OCI-LY1 (cell line): ENCODE data around the gene MZB1.

ENCODE experiments used
- H2AFZ ChIP-seq: fragments of 200-600 bp; sonication (generic), shearing (Covaris generic); 2 replicates; pipeline ENCODE4 v1.6.0; 2014; ENCODE audit warnings: antibody characterized with exemption, mild to moderate bottlenecking, low read length
- H3F3A ChIP-seq: fragments of 200-600 bp; sonication (generic), shearing (Covaris generic); 2 replicates; pipeline ENCODE4 v1.6.0; 2014; ENCODE audit warnings: mild to moderate bottlenecking, antibody characterized with exemption, low read length, moderate library complexity; ENCODE audit not compliant: insufficient read depth
- H3K27ac ChIP-seq: fragments of 200-600 bp; sonication (generic); 2 replicates; pipeline ENCODE4 v1.5.1; 2014; ENCODE audit warnings: low read length, mixed run types, mild to moderate bottlenecking, low read depth; ENCODE audit not compliant: poor library complexity, severe bottlenecking
- H3K27me3 ChIP-seq: fragments of 200-600 bp; sonication (generic); 2 replicates; pipeline ENCODE4 v1.6.0; 2014; ENCODE audit warnings: antibody characterized with exemption, mild to moderate bottlenecking, low read length, moderate library complexity; ENCODE audit not compliant: insufficient read depth
- H3K36me3 ChIP-seq: fragments of 200-600 bp; sonication (generic); 2 replicates; pipeline ENCODE4 v1.6.1; 2014; ENCODE audit warnings: mild to moderate bottlenecking, antibody characterized with exemption, low read length, moderate library complexity, mixed read lengths; ENCODE audit not compliant: insufficient read depth
- H3K4me1 ChIP-seq: fragments of 200-600 bp; sonication (generic); 2 replicates; pipeline ENCODE4 v1.5.1; 2014; ENCODE audit warnings: mild to moderate bottlenecking, low read length, moderate library complexity; ENCODE audit not compliant: insufficient read depth, severe bottlenecking
- H3K4me2 ChIP-seq: fragments of 200-600 bp; sonication (generic), shearing (Covaris generic); 2 replicates; pipeline ENCODE4 v1.6.1; 2014; ENCODE audit warnings: low read length
- H3K4me3 ChIP-seq: fragments of 200-600 bp; sonication (generic); 2 replicates; pipeline ENCODE4 v1.5.1; 2014; ENCODE audit warnings: low read length, low read depth, mild to moderate bottlenecking, mixed read lengths; ENCODE audit not compliant: poor library complexity, severe bottlenecking
- H3K79me2 ChIP-seq: fragments of 200-600 bp; shearing (Covaris generic); 2 replicates; pipeline ENCODE4 v1.6.1; 2016; ENCODE audit warnings: mixed run types, low read length, mixed read lengths; ENCODE audit not compliant: insufficient read depth
- H3K9ac ChIP-seq: fragments of 200-600 bp; sonication (generic), shearing (Covaris generic); 2 replicates; pipeline ENCODE4 v1.6.1; 2014; ENCODE audit warnings: mild to moderate bottlenecking, low read length, mixed read lengths
- H3K9me2 ChIP-seq: fragments of 200-600 bp; sonication (generic), shearing (Covaris generic); 2 replicates; pipeline ENCODE4 v1.6.1; 2014; ENCODE audit warnings: low read depth, mild to moderate bottlenecking, low read length, mixed read lengths
- H3K9me3 ChIP-seq: fragments of 200-600 bp; shearing (Covaris generic); 2 replicates; pipeline ENCODE4 v1.6.1; 2014; ENCODE audit warnings: low read length, mixed read lengths
- H4K20me1 ChIP-seq: fragments of 200-600 bp; sonication (generic), shearing (Covaris generic); 2 replicates; pipeline ENCODE4 v1.6.0; 2016; ENCODE audit warnings: mild to moderate bottlenecking, low read length; ENCODE audit not compliant: insufficient read depth
- EZH2 ChIP-seq: fragments of 200-600 bp; sonication (generic), shearing (Covaris generic); IDR thresholded peaks from 2 replicates; pipeline ENCODE4 v1.8.0; 2017; ENCODE audit warnings: borderline replicate concordance, mixed run types, mild to moderate bottlenecking, antibody characterized with exemption, low read length, moderate library complexity, mixed read lengths
- TF ChIP-seq, protein P1 (sequence below): fragments of 200-600 bp; sonication (generic), shearing (Covaris generic); IDR thresholded peaks from 2 replicates; pipeline ENCODE4 v1.5.1; 2017; ENCODE audit warnings: mild to moderate bottlenecking, antibody characterized with exemption, low read length, moderate library complexity, mixed read lengths

MZB1 gene

DNA sequence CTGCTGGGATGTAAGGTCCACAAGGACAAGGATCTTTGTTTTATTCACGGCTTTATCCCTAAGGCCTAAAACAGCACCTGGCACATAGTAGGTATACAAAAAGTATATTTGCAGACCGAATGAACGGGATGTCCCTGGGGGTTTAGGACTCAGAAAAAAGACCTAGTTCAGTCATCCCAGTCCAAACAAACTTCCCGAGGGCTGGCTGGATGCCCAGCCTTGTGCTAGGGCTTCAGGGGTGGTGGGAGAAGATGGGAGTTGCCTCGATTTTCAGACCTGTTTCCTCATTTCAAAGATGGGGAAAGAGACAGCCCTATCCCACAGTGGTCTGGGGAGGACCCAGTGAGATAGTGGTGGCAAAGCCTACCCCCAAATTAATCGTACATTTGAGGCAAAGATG, 8.2 kb upstream of the MZB1 start:
- Histone ChIP-seq H3K79me2 (no peaks in the 10 kb centered on the region; the same call in 1 of the 2 replicates), H3K4me2 (no peak overlapping the region), H3F3A (no peaks in the 10 kb centered on the region), H3K9ac (no peak overlapping the region), H4K20me1 (no peaks in the 10 kb centered on the region), H3K4me3 (no peak overlapping the region), H3K36me3 (no peaks in the 10 kb centered on the region; the same call in 1 of the 2 replicates), H3K9me2 (no peaks in the 10 kb centered on the region), H3K27ac (no peak overlapping the region), H3K27me3 (no peaks in the 10 kb centered on the region), H2AFZ (no peak overlapping the region), H3K9me3 (no peaks in the 10 kb centered on the region), H3K4me1 (peaks cover 35% of the 10 kb centered on the region)
- TF ChIP-seq EZH2 = no peak

DNA sequence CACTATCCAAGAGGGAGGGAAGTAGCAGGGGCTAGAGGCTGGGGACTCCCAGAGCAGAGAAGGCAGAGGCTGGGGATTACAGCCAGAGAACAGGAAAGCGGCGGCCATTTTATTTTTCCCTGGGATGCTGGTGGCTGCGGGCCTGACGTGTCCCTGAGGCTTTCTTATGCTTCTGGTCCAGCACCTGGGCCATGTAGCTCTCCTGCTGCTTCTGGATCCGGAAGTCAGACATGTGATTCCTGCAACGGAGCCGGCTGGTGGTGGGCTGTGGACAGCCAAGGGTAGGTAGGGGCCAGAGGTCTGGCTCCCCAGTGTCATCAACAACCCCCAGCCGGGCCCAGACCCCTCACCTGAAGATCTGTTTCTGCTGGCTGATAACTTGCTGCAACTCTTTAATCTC, 7.0 kb upstream of the MZB1 start:
- Histone ChIP-seq H2AFZ (no peak overlapping the region), H3K27ac (no peak overlapping the region), H3K9me3 (no peaks in the 10 kb centered on the region), H3K27me3 (no peaks in the 10 kb centered on the region), H3F3A (no peaks in the 10 kb centered on the region), H3K9ac (no peak overlapping the region), H3K79me2 (no peaks in the 10 kb centered on the region; the same call in 1 of the 2 replicates), H3K4me2 (no peak overlapping the region), H3K36me3 (no peaks in the 10 kb centered on the region; the same call in 1 of the 2 replicates), H3K4me3 (no peak overlapping the region), H3K4me1 (peaks cover 37% of the 10 kb centered on the region), H4K20me1 (no peaks in the 10 kb centered on the region), H3K9me2 (no peaks in the 10 kb centered on the region)
- TF ChIP-seq, protein P1, sequence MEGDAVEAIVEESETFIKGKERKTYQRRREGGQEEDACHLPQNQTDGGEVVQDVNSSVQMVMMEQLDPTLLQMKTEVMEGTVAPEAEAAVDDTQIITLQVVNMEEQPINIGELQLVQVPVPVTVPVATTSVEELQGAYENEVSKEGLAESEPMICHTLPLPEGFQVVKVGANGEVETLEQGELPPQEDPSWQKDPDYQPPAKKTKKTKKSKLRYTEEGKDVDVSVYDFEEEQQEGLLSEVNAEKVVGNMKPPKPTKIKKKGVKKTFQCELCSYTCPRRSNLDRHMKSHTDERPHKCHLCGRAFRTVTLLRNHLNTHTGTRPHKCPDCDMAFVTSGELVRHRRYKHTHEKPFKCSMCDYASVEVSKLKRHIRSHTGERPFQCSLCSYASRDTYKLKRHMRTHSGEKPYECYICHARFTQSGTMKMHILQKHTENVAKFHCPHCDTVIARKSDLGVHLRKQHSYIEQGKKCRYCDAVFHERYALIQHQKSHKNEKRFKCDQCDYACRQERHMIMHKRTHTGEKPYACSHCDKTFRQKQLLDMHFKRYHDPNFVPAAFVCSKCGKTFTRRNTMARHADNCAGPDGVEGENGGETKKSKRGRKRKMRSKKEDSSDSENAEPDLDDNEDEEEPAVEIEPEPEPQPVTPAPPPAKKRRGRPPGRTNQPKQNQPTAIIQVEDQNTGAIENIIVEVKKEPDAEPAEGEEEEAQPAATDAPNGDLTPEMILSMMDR = no peak
- TF ChIP-seq EZH2 = no peak

DNA sequence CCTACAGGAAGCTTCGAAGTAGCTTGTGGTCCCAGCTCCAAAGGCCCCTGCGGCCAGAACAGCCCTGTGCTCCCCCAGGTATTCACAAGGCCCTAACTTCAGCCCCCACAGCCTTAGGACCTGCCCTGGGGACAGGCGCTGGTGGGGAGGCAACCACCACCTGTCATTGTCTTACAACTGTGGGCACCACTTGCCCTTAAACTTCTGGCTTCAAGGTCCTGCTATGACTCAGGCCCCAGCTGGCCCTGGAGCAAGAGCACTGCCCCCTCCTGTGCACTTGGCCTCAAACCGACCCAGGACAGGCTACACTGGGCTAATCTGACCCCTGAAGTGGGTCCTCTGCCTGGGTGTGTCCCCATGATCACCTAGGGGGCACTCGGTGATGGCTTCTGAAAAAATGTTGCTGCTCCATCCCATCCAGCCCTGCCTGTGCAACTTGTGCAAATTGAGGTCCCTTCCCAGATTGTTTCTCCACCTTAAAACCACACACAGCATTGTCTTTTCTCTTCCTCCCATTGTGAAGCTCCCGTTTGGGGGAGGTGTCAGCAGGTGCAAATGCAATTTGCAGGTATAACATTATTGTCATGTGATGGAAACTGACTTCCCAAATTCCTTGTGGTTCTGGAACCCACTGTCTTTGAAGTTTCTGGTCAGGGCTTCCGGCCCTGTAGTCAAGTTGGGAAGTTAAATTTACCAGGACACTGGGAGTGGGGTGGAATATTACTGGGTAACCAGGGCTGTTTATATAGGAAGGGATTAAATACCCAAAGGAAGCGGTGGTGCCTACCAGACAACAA, 6.3 kb upstream of the MZB1 start:
- no peaks in the 10 kb centered on the region for H3K27me3 ChIP-seq
- no peaks in the 10 kb centered on the region for H3K9me2 ChIP-seq
- no peak for TF ChIP-seq EZH2
- TF ChIP-seq, protein P1 = no peak
- no peaks in the 10 kb centered on the region for H3K9me3 ChIP-seq
- H3F3A ChIP-seq = no peaks in the 10 kb centered on the region
- H3K36me3 ChIP-seq = no peaks in the 10 kb centered on the region; the same call in 1 of the 2 replicates
- peaks cover 44% of the 10 kb centered on the region for H3K4me1 ChIP-seq
- no peaks in the 10 kb centered on the region; the same call in 1 of the 2 replicates for H3K79me2 ChIP-seq
- peak overlapping the region; percentile 39; the same call in 1 of the 2 replicates for H3K4me2 ChIP-seq
- H4K20me1 ChIP-seq = no peaks in the 10 kb centered on the region
- peak overlapping the region; percentile 23 for H3K27ac ChIP-seq
- H3K9ac ChIP-seq = no peak overlapping the region; the same call in 1 of the 2 replicates
- no peak overlapping the region for H3K4me3 ChIP-seq
- no peak overlapping the region for H2AFZ ChIP-seq
